CD4-positive, alpha-beta T cell treated with Interleukin-15 for 4 hours (primary cell): ENCODE data around the gene HSCB.
"Not testable (repeated sequence)": the region's sequence is repeated elsewhere in the genome, so short reads cannot be mapped to it uniquely, and the experiment has no call there.

Experiments used
- DNase-seq: peaks from one replicate; pipeline ENCODE4 v3.0.0-alpha.2; 2020; ENCODE audit warnings: low spot score

HSCB gene

DNA sequence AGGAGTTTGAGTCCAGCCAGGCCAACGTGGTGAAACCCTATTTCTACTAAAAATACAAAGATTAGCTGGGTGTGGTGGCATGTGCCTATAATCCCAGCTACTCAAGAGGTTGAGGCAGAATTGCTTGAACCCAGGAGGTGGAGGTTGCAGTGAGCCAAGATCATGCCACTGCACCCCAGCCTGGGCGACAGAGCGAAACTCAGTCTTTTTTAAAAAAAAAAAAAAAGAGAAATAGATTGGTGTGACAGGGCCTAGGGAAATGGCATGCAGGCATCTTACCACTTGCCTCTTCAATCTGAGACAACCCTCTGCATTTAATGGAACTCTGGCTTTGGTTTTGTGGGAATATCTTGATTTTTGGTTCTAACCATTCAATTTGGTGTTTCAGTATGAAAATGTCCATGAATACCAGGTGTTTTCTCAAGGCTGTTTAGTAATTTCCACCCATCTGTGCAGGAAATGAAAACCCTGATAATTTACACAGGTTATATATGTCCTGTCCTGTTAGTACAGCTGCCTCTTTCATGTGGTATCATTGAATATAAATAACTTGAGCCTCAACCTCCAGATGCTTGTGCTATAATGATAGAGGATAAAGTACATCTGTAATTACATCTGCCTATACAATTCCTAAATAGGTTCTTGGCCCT, 50.1 kb downstream of the HSCB start:
- DNase-seq: no peak

- no peak for DNase-seq
Measured at GRCh38 chr22:28792491-28793383, 50.9 kb downstream of the HSCB start.

DNA sequence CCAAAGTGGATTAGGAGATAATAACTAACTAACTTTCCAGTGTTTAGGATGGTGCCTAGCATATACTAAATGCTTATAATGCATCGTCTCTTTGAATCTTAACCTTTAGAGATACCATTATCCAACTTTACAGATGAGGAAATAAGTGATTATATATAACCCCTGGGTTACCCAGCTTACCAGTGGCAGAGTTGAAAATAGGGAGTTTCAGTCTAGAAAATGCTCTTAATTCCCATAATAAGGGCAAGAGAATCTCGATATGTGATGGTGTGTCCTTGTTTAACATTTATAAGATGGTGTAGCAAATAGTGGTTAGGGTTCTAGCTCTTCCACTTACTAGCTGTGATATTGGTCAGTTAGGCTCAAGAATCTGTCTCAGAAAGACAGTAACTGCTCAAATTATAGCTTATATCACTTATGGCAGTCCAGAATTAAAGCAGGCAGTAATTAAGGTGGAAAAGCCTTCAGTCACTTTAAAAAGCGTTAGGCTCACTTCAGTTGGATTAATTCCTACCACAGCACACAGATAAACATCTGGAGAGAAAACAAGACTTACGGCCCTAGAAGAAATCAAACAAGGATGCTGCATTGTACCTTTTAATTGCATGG, 52.2 kb downstream of the HSCB start:
- DNase-seq: no peak

DNA sequence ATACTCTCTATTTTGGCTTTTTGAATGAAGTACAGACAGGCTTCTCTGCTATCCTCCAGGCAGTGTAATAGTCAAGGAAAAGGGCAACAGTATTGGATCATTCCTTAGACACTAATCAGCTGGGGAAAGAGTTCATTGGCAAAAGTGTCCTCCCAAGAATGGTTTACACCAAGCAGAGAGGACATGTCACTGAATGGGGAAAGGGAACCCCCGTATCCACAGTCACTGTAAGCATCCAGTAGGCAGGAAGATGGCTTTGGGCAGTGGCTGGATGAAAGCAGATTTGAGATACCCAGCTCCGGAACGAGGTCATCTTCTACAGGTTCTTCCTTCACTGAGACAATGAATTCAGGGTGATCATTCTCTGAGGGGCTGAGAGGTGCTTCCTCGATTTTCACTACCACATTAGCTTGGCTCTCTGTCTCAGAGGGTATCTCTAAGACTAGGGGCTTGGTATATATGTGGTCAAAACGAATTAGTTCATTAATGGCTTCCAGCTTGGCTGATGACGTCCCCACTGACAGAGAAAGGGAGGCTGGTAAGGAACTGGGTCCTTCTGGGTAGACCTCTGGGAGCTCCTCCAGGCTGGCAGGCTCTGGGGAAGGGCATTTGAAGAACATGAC, 53.3 kb downstream of the HSCB start:
- no peak for DNase-seq

DNA sequence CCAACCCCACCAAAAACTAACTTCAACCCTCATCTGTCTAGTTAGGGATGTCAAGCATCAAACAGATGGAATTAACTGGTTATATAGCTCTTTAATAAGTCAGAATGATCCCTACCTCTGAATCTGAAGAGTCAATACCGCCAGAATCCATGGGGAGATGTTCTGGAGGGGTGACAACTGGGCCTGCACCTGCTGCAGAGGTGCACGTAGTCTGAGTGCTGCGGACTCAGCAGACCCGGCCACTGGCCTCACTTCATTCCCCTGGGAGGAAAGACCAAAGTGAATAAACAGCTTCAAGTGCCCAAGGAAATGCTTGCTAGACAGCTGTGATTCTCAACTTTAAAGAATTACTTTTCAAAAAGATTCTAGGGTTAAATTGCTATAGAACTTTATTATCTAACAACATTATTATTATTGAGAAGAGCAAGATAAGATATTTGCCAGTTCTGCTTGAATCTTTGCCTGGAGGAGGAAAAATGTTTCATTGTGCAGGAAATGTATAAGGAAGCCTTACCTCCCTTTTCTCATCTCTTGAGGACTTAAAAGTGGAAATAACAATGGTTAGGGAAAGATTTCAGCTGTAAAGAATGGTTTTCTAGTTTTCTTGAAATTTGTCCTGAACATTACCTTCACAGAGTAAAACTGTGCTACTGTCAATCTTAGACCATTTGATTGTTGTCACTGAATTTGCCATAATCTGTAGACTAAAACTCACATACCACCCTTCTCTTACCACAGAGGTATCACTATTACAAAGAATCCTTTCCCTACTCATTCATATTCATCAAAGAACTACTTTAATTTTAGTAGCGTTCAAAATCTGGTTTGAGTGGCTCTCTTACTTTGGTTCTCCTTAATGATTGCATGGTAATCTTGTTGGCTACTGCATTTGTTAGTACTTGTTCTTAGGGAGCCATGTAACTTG, 54.4 kb downstream of the HSCB start:
- no peak for DNase-seq

GRCh38 chr22:28798810-28799605, 57.2 kb downstream of the HSCB start:
- peak; percentile 55 for DNase-seq

- peak; percentile 27 for DNase-seq
Measured at GRCh38 chr22:28799606-28800307, 57.9 kb downstream of the HSCB start.

GRCh38 chr22:28800308-28801041, 58.6 kb downstream of the HSCB start, which contains the start of gene XBP1:
Gene XBP1, minus strand, starts transcription at chr22:28800569.
- peak; percentile 90 for DNase-seq

DNA sequence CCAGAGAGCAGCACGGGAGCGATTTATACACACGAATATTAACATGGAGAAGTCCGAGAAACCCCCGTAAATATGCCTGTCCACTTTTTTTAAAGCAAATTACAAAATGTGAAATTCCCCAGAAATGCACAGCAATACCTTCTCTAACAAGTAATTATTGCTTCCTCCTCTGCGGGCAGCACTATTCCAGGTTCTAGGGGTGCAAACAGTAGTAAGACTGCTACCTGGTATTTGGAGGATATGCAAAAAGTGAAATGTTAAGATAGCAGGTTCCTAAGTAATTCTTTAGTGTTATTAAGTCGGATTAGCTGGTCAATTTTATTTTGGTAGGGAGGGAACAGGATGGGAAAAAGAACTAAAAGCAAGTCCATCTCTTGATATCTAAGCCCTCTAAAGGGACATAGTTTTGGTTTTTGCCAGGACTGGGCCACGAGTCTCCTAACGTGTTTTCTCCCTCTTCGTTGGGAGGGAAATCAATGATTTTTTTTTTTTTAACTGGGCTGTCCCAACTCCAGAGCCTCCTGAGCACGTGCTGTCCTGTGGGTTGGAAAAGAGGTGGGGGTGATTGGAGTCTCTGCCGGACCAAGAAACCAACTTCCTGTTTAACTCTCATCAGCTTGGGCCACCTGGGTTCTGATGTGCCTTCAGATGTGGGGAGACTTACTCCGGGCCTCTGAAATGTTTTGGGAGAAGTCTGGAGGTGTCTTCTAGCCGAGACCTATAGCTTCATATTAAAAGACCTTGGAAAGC, 60.2 kb downstream of the HSCB start:
- DNase-seq: no peak

- DNase-seq: no peak
Measured at GRCh38 chr22:28802595-28803123, 60.8 kb downstream of the HSCB start.

DNA sequence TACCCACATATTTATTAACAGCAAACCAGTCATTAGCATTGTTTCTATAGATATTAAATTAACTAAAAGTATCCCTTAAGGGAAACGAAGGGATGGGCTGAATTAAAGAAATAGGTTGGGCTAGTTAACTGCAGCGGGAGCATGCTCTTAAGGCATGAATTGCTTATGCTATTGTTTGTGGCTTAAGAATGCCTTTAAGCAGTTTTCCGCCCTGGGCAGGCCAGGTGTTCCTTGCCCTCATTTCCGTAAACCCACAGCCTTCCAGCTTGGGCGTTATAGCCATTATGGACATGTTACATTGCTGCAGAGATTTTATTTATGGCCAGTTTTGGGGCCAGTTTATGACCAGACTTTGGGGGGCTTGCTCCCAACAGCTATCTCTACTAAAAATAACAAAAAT, 63.6 kb downstream of the HSCB start:
- not testable (repeated sequence) for DNase-seq
